HL-60/S4 treated with retinoic acid at 250 ng/mL for 4 days and 3 days (cell line): ENCODE measurements around the gene IDH2.

ENCODE experiments used
- in situ Hi-C: fragments of 300-500 bp; cut with MboI; formaldehyde crosslinking; loops from 2 replicates; pipeline ENCODE4 v1.7.0; 2022; ENCODE audit warnings: low sequenced_read_pairs

The IDH2 gene

DNA sequence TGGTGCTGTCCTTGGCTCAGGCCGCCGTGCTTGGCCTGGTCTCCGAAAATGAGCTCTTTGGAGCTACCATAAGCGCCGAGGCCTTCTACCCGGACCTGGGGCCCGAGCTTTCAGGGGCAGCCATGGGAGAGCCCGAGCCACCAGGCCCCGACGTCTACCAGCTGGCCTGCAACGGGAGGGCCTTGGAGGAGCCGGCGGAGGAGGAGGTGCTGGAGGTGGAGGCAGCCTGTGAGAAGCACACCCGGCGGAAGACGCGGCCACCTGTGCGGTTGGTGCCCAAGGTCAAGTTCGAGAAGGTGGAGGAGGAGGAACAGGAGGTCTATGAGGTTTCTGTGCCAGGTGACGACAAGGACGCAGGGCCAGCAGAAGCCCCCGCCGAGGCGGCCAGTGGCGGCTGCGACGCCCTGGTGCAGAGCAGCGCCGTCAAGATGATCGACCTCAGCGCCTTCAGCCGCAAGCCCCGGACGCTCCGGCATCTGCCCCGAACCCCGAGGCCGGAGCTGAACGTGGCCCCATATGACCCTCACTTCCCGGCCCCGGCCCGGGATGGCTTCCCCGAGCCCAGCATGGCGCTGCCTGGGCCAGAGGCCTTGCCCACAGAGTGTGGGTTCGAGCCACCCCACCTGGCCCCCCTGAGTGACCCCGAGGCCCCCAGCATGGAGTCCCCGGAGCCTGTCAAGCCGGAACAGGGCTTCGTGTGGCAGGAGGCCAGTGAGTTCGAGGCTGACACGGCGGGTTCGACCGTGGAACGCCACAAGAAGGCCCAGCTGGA lies 34.9 kb downstream of the IDH2 start:
- in situ Hi-C loops, result no loop called here

DNA sequence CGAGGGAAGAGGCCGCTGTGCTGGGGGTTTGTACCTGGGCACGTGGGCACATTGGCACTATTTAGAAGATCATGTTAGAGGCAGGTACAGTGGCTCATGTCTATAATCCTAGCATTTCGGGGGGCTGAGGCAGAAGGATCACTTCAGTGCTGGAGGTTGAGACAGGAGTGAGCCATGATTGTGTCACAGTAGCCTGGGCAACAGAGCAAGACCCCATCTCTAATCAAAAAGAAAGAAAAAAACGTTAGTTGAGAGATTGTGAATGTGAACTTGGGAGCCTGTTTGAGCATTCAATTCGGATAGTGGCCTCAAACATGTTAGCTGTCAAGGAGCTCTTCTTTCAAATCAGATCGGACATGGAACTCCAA lies 36.6 kb downstream of the IDH2 start:
- in situ Hi-C loops, result no loop called here

DNA sequence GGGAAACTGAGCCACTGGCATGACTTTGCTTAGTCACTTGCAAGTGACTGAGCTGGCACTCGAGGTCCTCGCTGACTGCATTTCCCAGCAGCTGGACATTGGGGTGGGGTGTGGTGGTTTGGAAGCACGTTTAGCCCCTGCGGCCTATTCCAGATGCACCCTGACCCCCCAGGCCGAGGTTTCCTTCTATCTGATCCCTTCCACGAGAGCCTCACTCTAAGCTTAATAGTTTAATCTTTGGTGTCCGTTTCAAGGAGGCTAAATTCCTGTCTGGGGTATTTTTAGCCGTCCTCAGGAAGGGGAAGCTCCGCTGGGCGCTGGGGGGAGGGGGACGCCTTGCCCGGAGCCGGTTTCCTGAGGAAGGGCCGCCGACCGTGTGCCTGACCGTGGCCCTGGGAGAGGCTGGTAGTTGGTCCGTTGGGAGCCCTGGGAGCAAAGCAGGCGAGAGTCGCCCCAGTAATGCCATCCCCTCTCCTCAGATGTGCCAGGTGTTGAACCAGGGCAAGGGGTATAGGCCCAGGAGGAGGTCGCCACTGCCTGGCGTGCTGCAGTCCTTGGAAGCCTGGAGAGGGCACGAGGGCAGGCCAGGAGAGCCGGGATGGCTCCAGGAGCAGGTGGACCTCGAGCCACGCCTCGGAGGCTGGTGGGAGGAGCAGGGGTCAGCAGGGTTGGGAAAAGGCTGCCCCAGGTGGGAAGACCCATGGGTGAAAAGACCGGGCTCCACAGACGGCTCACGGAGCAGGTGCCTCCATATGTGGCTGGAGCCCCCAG lies 37.2 kb downstream of the IDH2 start:
- in situ Hi-C loops, result no loop called here

DNA sequence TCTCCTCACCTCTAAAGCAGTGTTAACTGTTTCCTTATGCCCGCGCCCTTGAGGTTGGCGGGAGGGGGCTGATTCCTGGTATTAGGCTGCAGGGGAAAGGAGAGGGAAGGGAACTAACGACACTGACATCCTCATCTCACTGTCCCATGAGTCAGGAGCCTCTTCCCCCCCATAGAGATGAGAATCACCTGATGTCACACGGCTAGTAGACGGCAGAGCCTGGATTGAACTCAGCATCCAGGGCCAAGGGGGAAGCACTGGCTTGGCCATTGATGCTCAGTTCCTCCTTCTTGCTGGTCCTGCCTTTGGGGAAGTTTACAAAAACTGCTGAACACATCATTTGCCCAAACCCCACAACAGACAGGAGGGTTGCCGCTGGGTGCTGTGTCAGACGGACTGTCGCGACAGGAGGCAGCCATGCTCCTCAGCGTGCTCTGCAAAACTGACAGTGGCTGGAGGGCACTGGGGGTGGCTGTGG lies 38.5 kb downstream of the IDH2 start:
- in situ Hi-C loops, result no loop called here

DNA sequence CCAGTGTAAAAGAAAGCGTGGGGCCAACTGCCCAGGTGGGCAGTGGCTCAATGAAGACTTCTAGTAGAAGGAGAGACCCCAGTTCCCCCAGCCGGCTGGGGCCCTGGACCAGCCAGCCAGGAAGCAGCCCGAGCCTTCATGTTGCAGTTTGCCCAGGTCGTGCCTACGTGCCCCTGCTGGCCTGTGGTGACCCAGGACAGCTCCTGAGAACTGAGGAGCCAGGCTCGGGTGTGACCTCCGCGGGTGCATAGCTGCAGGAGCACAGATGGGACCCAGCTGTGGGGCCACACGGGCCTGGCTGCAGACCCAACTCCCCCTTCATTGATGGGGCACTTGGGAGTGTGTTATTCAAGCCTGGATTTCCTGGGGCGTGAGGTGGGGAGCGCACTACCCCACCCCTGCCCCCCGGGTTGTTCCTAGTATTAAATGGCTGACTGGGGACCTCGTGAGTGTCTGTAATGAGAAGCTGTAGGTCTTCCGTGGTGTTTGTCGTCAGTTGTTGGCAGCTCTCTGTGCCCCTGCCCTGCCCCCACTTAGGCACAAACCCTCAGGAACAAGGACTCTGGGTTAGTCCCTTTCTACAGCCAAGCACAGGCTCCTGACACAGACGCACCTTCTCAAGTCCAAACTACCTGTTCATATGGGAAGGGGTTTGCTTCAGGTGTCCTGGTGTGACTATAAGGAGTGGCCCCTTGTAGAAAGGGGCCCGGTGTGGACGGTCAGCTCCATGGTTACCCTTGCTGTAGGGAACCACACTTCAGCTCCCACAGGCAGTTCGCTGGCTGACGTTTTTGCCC lies 39.1 kb downstream of the IDH2 start:
- in situ Hi-C loops, result no loop called here

DNA sequence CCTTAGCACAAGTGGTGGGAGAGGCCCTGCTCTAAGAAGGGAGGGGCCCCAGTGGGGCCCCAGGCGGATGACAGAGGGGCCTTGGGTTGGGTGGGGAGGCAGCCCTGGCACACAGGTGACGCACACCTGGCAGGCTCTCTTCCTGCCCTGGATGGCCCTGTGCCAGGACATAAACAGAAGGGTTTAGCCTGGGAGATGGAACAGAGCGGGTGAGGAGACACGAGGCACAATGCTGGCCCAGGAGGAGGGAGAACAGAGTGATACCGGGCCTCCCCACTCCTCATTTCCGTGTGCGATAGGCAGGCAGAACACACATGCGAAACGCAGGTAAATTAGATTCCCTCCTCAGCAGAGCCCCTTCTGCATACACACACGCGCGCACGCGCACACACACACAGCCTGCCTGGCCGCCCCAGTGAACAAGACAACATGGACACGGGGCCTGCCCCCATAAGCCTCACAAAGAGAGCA lies 39.8 kb downstream of the IDH2 start:
- in situ Hi-C loops, result no loop called here

DNA sequence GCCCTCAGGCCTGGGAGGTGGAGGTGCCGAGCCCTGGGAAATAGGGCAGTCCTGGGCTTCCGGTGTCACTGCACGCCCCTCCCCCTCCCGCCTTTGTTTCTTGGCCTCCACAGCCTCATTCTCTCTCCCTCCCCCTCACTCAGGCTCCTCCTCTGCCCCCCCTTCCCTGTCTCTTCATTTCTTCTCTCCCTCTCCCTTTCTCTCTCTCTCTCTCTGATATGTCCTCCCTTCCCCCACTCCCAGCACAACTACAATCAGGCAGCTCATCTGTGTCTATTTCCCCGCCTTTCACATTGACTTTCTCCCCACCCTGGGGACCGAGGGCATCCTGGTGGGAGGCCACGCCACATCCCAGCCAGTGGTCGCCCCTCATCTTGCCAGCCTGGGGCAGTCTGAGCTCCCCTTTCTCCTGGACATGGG lies 40.2 kb downstream of the IDH2 start:
- in situ Hi-C loops, result no loop called here

DNA sequence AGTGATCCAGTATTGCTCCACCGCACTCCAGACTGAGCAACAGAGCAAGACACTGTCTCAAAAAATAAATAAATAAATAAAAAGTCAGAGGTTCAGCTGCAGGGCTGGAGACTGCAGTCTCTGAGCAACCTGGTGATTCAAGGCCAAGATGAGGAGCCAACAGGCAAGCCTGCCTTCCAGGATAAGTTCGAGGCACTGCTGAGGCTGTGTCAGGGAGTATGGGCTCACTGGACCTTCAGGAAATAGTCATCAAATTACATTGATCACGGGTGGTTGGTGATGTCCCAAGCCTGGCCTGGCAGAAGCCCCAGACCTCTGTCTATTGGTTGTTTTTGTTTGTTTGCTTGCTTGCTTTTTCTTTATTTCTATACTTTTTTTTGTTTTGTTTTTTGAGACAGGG lies 41.5 kb downstream of the IDH2 start:
- in situ Hi-C loops, result no loop called here

DNA sequence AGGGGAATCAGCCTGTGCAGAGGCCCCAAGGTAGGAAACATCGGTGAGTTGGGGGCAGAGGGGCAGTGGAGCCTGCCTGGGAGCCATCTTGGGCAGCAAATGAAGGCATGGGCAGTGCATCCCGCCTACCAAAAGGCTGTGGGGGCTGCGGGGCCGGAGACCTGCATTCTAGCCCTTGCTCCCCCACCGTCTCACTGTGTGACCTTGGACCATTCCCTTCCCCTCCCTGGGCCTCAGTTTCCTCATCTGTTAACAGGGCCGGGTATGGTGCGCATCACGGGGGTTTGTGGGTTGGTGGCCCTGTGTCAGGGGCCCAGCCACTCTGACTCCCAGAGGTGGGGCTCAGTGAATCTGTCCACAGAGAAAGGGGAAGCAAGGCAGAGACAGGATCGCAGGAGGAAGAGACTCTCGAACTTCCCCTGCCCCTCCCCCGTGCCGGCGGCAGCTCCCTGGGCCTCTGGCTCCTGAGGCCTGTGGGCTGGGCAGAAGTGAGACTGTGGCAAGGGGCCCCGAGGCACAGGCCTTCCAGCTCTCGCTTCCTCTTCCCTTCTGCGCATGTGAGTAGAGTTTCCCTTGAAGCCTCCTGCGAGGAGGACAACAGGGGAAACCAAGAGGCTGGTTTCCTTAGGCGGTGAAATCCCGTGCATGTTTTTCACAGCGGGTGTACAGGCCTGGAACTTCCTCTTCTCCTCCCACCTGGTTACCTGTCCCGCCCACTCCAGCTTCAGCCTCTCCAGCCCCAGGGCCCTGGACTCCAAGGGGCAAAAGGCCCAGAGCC lies 42.9 kb downstream of the IDH2 start:
- in situ Hi-C loops, result no loop called here

DNA sequence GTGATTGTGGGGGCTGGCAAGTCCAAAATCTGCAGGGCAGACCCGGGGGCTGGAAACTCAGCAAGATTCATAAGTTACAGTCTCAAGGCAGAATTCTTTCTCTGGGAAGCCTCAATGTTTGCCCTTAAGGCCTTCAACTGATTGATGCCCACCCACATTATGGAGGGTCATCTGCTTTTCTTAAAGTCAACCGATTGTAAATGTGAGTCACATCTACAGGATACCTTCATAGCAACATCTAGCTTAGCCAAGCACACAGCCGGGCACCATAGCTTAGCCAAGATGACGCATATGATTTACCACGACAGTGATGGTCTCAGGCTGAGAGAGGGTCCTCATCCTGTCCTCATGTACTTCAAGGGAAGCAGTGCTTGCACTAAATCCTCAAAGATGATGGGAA lies 43.5 kb downstream of the IDH2 start:
- in situ Hi-C loops, result no loop called here

DNA sequence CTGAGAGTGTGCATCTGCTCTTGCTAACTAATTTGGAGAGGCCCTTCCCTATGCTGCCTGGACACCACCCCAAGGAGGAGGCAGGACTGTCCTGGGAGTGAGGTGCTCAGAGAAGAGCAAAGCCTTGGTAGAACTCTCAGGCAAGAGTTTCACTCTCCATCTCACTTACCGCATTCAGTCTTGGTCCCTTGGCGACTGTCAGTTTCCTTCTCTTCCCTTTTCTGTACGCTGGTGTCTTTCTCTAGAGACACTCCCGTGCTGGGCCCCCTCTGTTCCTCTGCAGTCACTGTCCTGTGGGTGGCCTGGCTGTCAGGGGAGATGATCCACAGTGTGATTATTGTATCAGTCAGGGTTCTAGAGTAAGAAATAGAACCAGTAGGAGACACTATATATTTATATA lies 44.0 kb downstream of the IDH2 start:
- in situ Hi-C loops, result no loop called here

DNA sequence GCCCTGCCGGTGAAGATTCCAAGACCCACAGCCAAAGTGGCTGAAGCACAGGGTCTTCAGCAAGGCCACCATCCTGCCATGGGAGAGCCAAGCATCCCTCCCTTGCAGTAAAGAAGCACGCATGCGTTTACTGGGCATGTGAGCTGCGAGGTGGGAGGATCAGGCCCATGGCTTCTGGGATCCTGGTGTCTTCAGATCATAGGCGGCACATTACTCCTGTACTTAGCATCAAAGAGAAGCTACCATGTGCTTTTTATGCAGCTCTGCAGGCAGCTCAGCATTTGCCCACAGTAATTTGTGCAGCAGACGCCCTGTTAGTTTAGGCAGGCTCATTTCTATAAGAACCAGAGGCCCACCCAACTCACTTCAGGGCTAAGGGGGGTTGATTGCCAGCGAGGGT lies 45.7 kb downstream of the IDH2 start:
- in situ Hi-C loops, result no loop called here

DNA sequence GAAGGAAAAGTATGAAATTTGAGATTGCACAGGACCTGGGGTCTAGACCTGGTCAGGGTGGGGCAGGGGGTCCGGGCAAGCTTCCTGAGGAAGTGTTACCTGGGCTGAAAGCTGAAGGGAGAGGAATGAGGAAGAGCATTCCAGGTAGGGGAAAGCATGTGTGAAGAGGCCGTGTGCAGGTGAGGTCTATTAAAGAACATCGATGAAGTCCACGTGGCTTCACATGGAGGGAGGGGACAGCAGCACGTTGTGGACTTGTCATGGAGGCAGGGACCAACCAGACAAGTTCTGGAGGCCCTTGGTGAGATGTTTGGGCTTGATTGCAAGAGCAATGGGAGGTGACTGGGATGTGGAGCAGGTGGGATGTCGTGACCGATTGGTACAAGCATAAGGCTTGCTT lies 47.1 kb downstream of the IDH2 start:
- in situ Hi-C loops, result no loop called here

DNA sequence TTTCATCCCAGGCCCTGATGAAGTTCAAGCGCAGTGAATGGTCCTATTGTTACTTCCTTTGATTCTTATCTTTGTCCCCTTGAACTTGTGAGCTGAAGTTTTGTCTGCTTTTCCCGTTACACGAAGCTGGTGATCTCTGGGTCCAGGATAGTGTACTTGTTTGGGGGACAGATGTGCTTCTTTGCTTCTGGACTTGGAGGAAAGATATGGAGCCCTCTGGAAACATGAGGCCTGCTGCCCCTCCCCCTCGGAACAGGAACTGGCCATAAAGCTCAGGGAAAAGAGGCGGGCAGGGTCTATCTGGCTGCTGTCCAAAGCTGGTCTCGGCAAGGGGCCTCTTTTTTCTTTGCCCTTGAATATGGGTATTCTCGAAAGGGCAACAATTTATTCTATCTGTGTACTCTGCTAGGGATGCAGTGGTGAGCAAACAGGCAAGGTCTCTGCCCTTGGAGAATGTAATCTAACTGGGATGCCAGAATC lies 47.6 kb downstream of the IDH2 start:
- in situ Hi-C loops, result no loop called here

DNA sequence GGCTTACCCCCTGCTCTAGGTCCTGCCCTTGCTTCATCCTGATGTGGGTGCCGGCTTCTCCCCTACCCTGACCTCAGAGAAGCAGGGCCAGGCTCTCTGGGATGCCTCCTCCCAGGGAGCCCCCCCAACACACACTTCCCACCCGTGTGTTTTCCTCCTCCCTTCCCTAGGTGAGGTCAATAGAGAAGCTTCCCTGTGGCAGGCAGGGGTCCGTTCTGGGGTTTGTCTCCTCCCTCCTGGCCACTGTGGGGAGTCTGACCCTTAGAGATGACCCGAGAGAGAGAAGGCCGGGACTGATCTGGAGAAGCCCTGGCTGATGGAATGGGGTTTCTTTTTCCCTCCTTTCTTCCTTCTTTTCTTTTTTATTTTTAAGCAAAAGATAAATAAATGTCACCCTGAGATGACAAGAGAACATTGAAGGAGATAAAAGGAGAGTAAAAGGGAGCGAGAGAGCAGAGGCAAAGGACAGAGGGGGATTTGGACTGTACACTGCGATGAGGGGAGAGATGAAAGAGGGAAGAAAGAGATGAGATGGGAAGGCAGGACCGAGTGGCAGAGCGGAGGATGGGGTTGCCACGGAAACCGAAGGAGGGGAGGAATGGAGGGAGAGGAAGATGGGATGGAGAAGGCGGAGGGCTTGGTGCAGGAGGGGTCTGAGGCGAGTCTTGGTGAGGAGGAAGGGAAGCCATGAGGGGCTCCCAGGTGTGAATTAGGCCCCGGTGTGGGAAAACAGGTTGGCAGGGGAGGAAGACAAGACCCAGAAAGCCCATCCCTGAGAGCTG lies 48.4 kb downstream of the IDH2 start:
- in situ Hi-C loops, result no loop called here

DNA sequence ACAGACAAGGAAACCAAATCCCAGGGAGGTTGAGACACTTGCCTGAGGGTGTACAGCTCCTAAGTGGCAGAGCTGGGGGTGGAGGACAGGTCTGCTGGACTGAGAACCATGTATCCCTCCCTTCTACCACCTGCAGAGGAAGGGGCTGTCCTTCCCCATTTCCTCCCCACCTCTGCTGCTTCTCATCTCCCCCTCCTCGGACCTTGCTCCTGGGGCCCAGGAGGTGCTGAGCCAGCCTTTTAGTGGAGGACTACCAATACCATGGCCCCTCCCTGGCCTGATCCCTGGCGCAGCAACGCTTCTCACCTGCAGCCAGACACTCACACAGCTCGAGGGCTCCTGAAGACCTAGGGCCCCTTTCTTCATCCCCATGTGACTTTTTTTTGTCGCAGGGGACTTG lies 50.4 kb downstream of the IDH2 start:
- in situ Hi-C loops, result no loop called here

DNA sequence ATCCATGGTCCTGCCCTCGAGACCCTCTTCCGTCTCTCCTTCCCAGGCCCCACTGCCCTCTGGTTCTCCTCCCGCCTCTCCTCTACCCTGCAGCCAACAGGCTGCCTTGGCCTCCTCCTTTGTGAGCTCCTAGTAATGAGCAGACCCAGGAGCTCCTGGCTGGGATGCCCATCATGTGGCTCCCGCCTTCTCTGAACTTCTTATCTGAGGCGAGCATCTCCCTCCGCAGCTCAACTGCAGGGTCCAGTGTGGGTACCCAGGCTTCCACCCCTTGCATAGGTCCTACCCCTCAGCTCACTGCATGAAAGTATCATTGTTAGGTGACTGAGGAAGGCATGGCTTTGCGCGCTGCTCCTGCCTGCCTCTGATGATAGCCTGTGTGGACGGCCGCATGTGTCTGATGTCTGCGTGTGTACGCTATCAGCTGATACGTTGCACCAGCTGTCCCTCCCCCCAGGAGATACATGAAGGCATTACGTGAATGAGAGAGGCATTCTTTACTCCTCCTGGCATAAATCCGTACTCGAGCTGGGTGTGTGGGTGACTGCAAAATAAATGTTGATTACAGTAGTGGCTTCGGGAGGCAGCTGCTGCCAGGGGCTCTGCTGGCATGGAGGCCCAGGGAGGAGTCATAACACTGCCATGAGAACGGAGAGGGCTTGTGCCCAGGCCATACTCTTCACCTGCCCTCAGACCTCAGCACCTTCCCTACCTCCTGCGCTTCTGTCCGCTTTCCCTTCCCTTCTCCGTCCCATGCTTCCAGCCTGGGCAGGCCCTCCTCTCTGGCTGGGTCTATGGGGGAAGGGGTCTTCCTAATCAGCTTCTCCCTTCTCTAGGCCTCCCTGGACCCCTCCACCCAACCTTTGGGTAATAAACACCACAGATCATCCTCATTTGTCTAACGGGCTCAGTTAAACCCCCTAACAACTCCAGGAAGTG lies 52.3 kb downstream of the IDH2 start:
- in situ Hi-C loops, result no loop called here

DNA sequence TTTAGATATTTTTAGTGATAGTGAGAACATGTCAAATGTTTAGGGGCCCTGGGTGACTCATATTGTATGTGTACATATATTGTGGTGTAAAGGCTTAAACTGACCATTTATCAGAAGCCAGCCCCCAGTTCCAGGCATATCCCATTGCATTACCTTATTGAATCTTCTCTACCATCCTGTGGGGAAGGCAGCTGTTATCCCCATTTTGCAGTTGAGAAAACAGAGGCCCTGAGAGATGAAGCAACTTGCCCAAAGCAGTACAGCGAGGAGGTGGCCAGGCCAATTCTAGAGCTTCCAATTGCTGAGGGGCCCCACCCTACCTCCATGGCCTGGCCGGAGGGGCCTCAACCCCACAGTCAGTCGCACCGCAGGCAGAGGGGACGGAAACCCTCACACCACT lies 53.2 kb downstream of the IDH2 start:
- in situ Hi-C loops, result no loop called here
